IMR-90 (cell line): Measurements from ENCODE around the gene IGBP1.

Experiments used
- BHLHE40 ChIP-seq: fragments of 150-350 bp; IDR thresholded peaks from 2 replicates; pipeline ENCODE4 v1.6.1; 2016; ENCODE audit warnings: mild to moderate bottlenecking, low read depth, low read length
- CHD1 ChIP-seq: IDR thresholded peaks from 2 replicates; pipeline ENCODE4 v1.6.1; 2012; ENCODE audit warnings: low read depth, low read length, improper control_type of control experiment
- FOS ChIP-seq: fragments of 150-350 bp; IDR thresholded peaks from 2 replicates; pipeline ENCODE4 v1.6.1; 2016; ENCODE audit warnings: low read depth, low read length
- MAFK ChIP-seq: IDR thresholded peaks from 2 replicates; pipeline ENCODE4 v1.6.1; 2012; ENCODE audit warnings: low read depth, low read length, improper control_type of control experiment
- MXI1 ChIP-seq: IDR thresholded peaks from 2 replicates; pipeline ENCODE4 v1.6.1; 2012; ENCODE audit warnings: low read depth, mild to moderate bottlenecking, low read length, moderate library complexity, borderline replicate concordance
- POLR2A ChIP-seq: IDR thresholded peaks from 2 replicates; pipeline ENCODE4 v1.6.1; 2012; ENCODE audit warnings: mild to moderate bottlenecking, low read depth, low read length
- RAD21 ChIP-seq: IDR thresholded peaks from 2 replicates; pipeline ENCODE4 v1.6.1; 2012; ENCODE audit warnings: low read length, improper control_type of control experiment
- RFX5 ChIP-seq: IDR thresholded peaks from 2 replicates; pipeline ENCODE4 v1.8.0; 2012; ENCODE audit warnings: low read depth, mild to moderate bottlenecking, low read length, moderate library complexity
- TF ChIP-seq, protein P1 (sequence below): conservative IDR thresholded peaks from 2 replicates; pipeline ENCODE4 v1.5.1; 2012; ENCODE audit warnings: mild to moderate bottlenecking, low read depth, low read length, improper control_type of control experiment
- TF ChIP-seq, protein P2 (sequence below): fragments of 150-350 bp; IDR thresholded peaks from 2 replicates; pipeline ENCODE4 v1.6.1; 2017; ENCODE audit warnings: mild to moderate bottlenecking, antibody characterized with exemption, low read length, low read depth

DNA sequence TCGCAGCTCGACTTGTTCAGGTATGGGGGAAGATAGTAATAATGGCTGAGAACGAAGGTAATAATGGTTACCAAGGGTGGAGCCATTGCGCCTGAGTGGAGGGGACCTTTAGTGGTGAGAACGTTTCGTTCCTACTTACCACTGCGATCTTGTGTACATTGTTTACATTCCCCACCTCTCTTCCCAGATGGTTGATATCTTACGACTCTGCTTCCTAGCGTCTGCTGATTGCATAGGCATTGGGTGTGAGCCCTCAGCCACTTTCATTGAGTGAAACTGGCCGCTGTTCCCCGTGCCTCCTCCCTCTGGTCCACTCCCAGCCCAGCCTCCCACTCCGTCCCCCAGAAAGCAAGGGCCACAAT, 850 bp downstream of the IGBP1 start:
- TF ChIP-seq RFX5, result no peak
- TF ChIP-seq, protein P1, sequence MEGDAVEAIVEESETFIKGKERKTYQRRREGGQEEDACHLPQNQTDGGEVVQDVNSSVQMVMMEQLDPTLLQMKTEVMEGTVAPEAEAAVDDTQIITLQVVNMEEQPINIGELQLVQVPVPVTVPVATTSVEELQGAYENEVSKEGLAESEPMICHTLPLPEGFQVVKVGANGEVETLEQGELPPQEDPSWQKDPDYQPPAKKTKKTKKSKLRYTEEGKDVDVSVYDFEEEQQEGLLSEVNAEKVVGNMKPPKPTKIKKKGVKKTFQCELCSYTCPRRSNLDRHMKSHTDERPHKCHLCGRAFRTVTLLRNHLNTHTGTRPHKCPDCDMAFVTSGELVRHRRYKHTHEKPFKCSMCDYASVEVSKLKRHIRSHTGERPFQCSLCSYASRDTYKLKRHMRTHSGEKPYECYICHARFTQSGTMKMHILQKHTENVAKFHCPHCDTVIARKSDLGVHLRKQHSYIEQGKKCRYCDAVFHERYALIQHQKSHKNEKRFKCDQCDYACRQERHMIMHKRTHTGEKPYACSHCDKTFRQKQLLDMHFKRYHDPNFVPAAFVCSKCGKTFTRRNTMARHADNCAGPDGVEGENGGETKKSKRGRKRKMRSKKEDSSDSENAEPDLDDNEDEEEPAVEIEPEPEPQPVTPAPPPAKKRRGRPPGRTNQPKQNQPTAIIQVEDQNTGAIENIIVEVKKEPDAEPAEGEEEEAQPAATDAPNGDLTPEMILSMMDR, result no peak
- TF ChIP-seq RAD21, result no peak
- no peak for TF ChIP-seq POLR2A
- TF ChIP-seq CHD1, result no peak
- TF ChIP-seq MAFK, result no peak
- TF ChIP-seq, protein P2, sequence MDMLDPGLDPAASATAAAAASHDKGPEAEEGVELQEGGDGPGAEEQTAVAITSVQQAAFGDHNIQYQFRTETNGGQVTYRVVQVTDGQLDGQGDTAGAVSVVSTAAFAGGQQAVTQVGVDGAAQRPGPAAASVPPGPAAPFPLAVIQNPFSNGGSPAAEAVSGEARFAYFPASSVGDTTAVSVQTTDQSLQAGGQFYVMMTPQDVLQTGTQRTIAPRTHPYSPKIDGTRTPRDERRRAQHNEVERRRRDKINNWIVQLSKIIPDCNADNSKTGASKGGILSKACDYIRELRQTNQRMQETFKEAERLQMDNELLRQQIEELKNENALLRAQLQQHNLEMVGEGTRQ, result no peak
- no peak for TF ChIP-seq BHLHE40
- no peak for TF ChIP-seq MXI1
- TF ChIP-seq FOS, result no peak
